A549 (cell line): ENCODE measurements around the gene DCXR. TPM values are rescaled to one million over a fixed set of nuclear protein-coding genes. Genes with fewer than 3 reads are reported as not detected.
A peak's percentile ranks its signal among the peaks of the same experiment; 100 is the strongest.

Source experiments
- ATAC-seq, 2 experiments: fragments of 200-7000 bp in 1 of 2; fragments of >200 bp in 1 of 2; cut with Nextera tagmentation in 1 of 2; cut with Tn5 transposase in 1 of 2; 3 replicates each; pipeline versions ENCODE4 v1.8.0 to v1.9.1; 2018 to 2020; ENCODE audit warnings: mild to moderate bottlenecking in 1 of 2, moderate library complexity in 1 of 2
- CTCF ChIA-PET: fragments of 300-600 bp; sonication (Branson Sonifier 250); formaldehyde crosslinking; extraction: SDS; loops from one replicate; lab custom pipeline; 2021; ENCODE audit warnings: antibody characterized with exemption, inconsistent platforms; lab: Yijun Ruan, JAX
- POLR2A ChIA-PET: fragments of 350-600 bp; formaldehyde crosslinking; extraction: SDS; loops from one replicate; lab custom pipeline; 2021; ENCODE audit warnings: antibody characterized with exemption, inconsistent platforms; lab: Yijun Ruan, JAX
- DNase-seq, 2 experiments: peaks; one replicate each; pipeline versions ENCODE4 v3.0.0 to v3.0.0-alpha.2; 2011 to 2016; ENCODE audit warnings: low read depth in 1 of 2, low spot score in 1 of 2
- FAIRE-seq: peaks from 2 replicates; lab custom pipeline; 2011; peaks lifted over from hg19 to GRCh38; lab: Jason Lieb, UNC
- H3K27ac ChIP-seq, 2 experiments: fragments of >200 bp; sonication (Bioruptor Twin); formaldehyde crosslinking; 3 replicates each; pipeline ENCODE4 v1.5.1; 2016 to 2017
- H3K4me1 ChIP-seq: fragments of >200 bp; sonication (Bioruptor Twin); formaldehyde crosslinking; 3 replicates; pipeline ENCODE4 v1.6.1; 2016
- H3K4me2 ChIP-seq: fragments of >200 bp; sonication (Bioruptor Twin); formaldehyde crosslinking; 3 replicates; pipeline ENCODE4 v1.6.1; 2016
- H3K4me3 ChIP-seq: fragments of >200 bp; sonication (Bioruptor Twin); formaldehyde crosslinking; 3 replicates; pipeline ENCODE4 v1.5.1; 2016
- H3K9me3 ChIP-seq: fragments of >200 bp; sonication (Bioruptor Twin); formaldehyde crosslinking; 3 replicates; pipeline ENCODE4 v1.6.1; 2016
- CBX2 ChIP-seq: fragments of 200-600 bp; sonication (generic); IDR thresholded peaks from 2 replicates; pipeline ENCODE4 v1.6.1; 2016; ENCODE audit warnings: low read depth, mild to moderate bottlenecking, borderline replicate concordance
- CBX8 ChIP-seq: fragments of 200-600 bp; sonication (generic); IDR thresholded peaks from 2 replicates; pipeline ENCODE4 v1.6.1; 2016
- CEBPB ChIP-seq, 2 experiments: fragments of >200 bp in 1 of 2; sonication (Bioruptor Twin) in 1 of 2; formaldehyde crosslinking in 1 of 2; IDR thresholded peaks; 2 replicates each; pipeline ENCODE4 v1.6.1; 2012 to 2016
- CHD2 ChIP-seq: fragments of 150-350 bp; IDR thresholded peaks from 2 replicates; pipeline ENCODE4 v1.6.1; 2014; ENCODE audit warnings: low read length; ENCODE audit not compliant: partially characterized antibody
- CHD4 ChIP-seq: fragments of 200-600 bp; sonication (generic); IDR thresholded peaks from 2 replicates; pipeline ENCODE4 v1.6.1; 2016; ENCODE audit warnings: antibody characterized with exemption, mild to moderate bottlenecking, borderline replicate concordance
- EHMT2 ChIP-seq: fragments of 200-600 bp; sonication (generic); IDR thresholded peaks from 2 replicates; pipeline ENCODE4 v1.6.1; 2016; ENCODE audit warnings: antibody characterized with exemption, low read depth, mild to moderate bottlenecking, moderate library complexity
- ESRRA ChIP-seq: fragments of 150-350 bp; IDR thresholded peaks from 2 replicates; pipeline ENCODE4 v1.6.1; 2014; ENCODE audit warnings: mild to moderate bottlenecking, low read length, borderline replicate concordance
- FOXS1 ChIP-seq: fragments of 250-450 bp; sonication (Bioruptor Pico); IDR thresholded peaks from 2 replicates; pipeline ENCODE4 v1.5.0; 2020; ENCODE audit warnings: mild to moderate bottlenecking, moderate library complexity
- GATA3 ChIP-seq: IDR thresholded peaks from 2 replicates; pipeline ENCODE4 v1.6.1; 2012; ENCODE audit warnings: borderline replicate concordance
- HDAC2 ChIP-seq: fragments of 200-600 bp; sonication (generic); IDR thresholded peaks from 2 replicates; pipeline ENCODE4 v1.6.1; 2016
- HOXB5 ChIP-seq: fragments of 250-450 bp; sonication (Bioruptor Pico); IDR thresholded peaks from 2 replicates; pipeline ENCODE4 v1.5.0; 2020; ENCODE audit warnings: mild to moderate bottlenecking, moderate library complexity
- KDM1A ChIP-seq: fragments of 200-600 bp; sonication (generic); IDR thresholded peaks from 2 replicates; pipeline ENCODE4 v1.6.1; 2016; ENCODE audit warnings: low read depth, mild to moderate bottlenecking
- KDM5A ChIP-seq: fragments of 200-600 bp; sonication (generic); IDR thresholded peaks from 2 replicates; pipeline ENCODE4 v1.6.1; 2016; ENCODE audit warnings: antibody characterized with exemption, mild to moderate bottlenecking
- MYC ChIP-seq: IDR thresholded peaks from 2 replicates; pipeline ENCODE4 v1.6.1; 2012; ENCODE audit warnings: mild to moderate bottlenecking, inconsistent platforms, low read length, improper control_type of control experiment, borderline replicate concordance
- PHF8 ChIP-seq: fragments of 200-600 bp; sonication (generic); IDR thresholded peaks from 2 replicates; pipeline ENCODE4 v1.6.1; 2016; ENCODE audit warnings: low read depth, mild to moderate bottlenecking, antibody characterized with exemption, moderate library complexity, borderline replicate concordance
- POLR2A ChIP-seq: IDR thresholded peaks from 2 replicates; pipeline ENCODE4 v1.6.1; 2012; ENCODE audit warnings: mild to moderate bottlenecking, low read length
- RAD21 ChIP-seq, 2 experiments: fragments of >200 bp in 1 of 2; sonication (Bioruptor Twin) in 1 of 2; formaldehyde crosslinking in 1 of 2; IDR thresholded peaks in 1 of 2; conservative IDR thresholded peaks in 1 of 2; 2 replicates in 1 of 2; 3 replicates in 1 of 2; pipeline ENCODE4 v1.6.1; 2012 to 2018; ENCODE audit warnings: inconsistent platforms in 1 of 2
- RFX5 ChIP-seq: fragments of 450-650 bp; IDR thresholded peaks from 2 replicates; pipeline ENCODE4 v1.7.1; 2014; ENCODE audit warnings: antibody characterized with exemption, mild to moderate bottlenecking, moderate library complexity
- TP53 ChIP-seq: fragments of 250-450 bp; sonication (Bioruptor Pico); IDR thresholded peaks from 2 replicates; pipeline ENCODE4 v1.5.0; 2021; ENCODE audit warnings: mild to moderate bottlenecking, moderate library complexity
- ZC3H11A ChIP-seq: fragments of 450-650 bp; IDR thresholded peaks from 2 replicates; pipeline ENCODE4 v1.6.1; 2014; ENCODE audit warnings: antibody characterized with exemption, mild to moderate bottlenecking
- ZNF302 ChIP-seq: fragments of 250-450 bp; sonication (Bioruptor Pico); IDR thresholded peaks from 2 replicates; pipeline ENCODE4 v1.9.0; 2021; ENCODE audit warnings: inconsistent platforms, mild to moderate bottlenecking, moderate library complexity
- WGBS: methylation state at CpG from one replicate; pipeline ENCODE4 v1.1.6; 2017; ENCODE audit errors: missing lambda C conversion rate; 5-methylcytosine and 5-hydroxymethylcytosine counted together
- polyA plus RNA-seq, 4 experiments: library from polyadenylated mRNA; depleted of rRNA in 3 of 4; stranded (reverse); fragments of >200 nt; fragmentation: RNase III in 1 of 4; extraction: RNeasy Plus Mini Kit Qiagen cat#74134 plus additional on column Dnase treatment in 1 of 4; gene quantifications; 2 replicates in 3 of 4; 3 replicates in 1 of 4; pipeline ENCODE4 v1.2.3, GENCODE V29; 2011 to 2017
- TF ChIP-seq, protein P1 (sequence below): IDR thresholded peaks from 2 replicates; pipeline ENCODE4 v1.6.1; 2012; ENCODE audit warnings: low read depth, borderline replicate concordance
- TF ChIP-seq, protein P2 (sequence below): fragments of 200-600 bp; sonication (generic); IDR thresholded peaks from 2 replicates; pipeline ENCODE4 v1.6.1; 2016; ENCODE audit warnings: antibody characterized with exemption, mild to moderate bottlenecking, moderate library complexity
- TF ChIP-seq, protein P3 (sequence below): fragments of 450-650 bp; IDR thresholded peaks from 2 replicates; pipeline ENCODE4 v1.6.1; 2014; ENCODE audit warnings: antibody characterized with exemption

Gene DCXR
- polyA plus RNA-seq, 2 of the 4 experiments (the other 2 are of a cell fraction) = 39.3 to 70.7 TPM

GRCh38 chr17:82081966-82082365 lies 44.5 kb upstream of the DCXR start (continued):
- TF ChIP-seq GATA3 (no peak), ZC3H11A (no peak), KDM5A (no peak), CBX2 (no peak)

DNA sequence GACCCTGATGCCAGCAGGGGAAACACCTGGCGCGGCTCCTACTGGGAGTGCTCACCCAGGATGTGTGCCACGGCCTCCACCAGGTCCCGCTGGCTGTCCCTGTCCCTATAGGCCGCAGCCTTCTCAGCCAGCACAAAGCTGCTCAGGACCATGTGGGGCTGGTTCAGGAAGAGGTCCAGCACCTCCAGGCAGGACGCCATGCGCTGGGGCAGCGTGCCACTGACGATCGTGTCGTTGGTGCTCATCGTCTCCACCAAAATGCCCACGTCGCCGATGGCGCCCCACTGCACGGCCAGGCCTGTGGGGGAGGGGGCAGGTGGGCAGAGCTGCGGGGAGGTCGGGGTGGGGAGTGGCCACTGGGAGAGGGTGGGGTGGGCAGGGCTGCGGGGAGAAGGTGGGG lies 44.0 kb upstream of the DCXR start:
- 96% methylated on average over 13 of the region's 20 CpGs for WGBS
- no peak overlapping the region for H3K4me3 ChIP-seq
- DNase-seq (no peak), ATAC-seq (no peak), FAIRE-seq (no peak)
- H3K4me1 ChIP-seq = no peaks in the 10 kb centered on the region
- H3K4me2 ChIP-seq = no peak overlapping the region
- no peaks in the 10 kb centered on the region for H3K9me3 ChIP-seq
- H3K27ac ChIP-seq = no peak overlapping the region
- ChIA-PET CTCF (interaction anchor here (0.8 to 3.4 kb wide), 5 partner anchors 15 to 51 kb away, joined by 3 to 21 read pairs (median 3); partner anchors contain the start of gene RAC3), POLR2A (interaction anchor here (0.6 kb wide), 1 partner anchor 11 kb away, joined by 7 read pairs; no protein-coding TSS in a partner anchor)
- TF ChIP-seq TP53 (no peak), ESRRA (no peak), RFX5 (no peak), CBX2 (no peak)

- no peak overlapping the region for H3K4me2 ChIP-seq
- no peak overlapping the region for H3K4me3 ChIP-seq
- no peak for FAIRE-seq
- DNase-seq = no peak
- WGBS = 95% methylated on average over 43 of the region's 44 CpGs
- no peaks in the 10 kb centered on the region for H3K9me3 ChIP-seq
- POLR2A ChIA-PET = interaction anchor here (0.9 kb wide), 1 partner anchor 18 kb away, joined by 3 read pairs; no protein-coding TSS in a partner anchor
- peak; percentile 0 to 1; a peak in 1 of 6 replicates for ATAC-seq
- TF ChIP-seq RAD21 (conservative IDR thresholded peaks at IDR 0.05 in 1 of 2, IDR thresholded peaks at IDR 0.05 in 1 of 2) (no peak), ZNF302 (CRISPR knock-in tag) (no peak), CEBPB (IDR thresholded peaks at IDR 0.05) (no peak), CHD4 (no peak), CHD2 (no peak), KDM1A (no peak), HDAC2 (no peak), FOXS1 (no peak), POLR2A (no peak), CBX8 (no peak), EHMT2 (no peak), PHF8 (no peak), MYC (no peak), HOXB5 (CRISPR knock-in tag) (no peak)
- TF ChIP-seq, protein P1, sequence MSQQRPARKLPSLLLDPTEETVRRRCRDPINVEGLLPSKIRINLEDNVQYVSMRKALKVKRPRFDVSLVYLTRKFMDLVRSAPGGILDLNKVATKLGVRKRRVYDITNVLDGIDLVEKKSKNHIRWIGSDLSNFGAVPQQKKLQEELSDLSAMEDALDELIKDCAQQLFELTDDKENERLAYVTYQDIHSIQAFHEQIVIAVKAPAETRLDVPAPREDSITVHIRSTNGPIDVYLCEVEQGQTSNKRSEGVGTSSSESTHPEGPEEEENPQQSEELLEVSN = no peak
- TF ChIP-seq, protein P2, sequence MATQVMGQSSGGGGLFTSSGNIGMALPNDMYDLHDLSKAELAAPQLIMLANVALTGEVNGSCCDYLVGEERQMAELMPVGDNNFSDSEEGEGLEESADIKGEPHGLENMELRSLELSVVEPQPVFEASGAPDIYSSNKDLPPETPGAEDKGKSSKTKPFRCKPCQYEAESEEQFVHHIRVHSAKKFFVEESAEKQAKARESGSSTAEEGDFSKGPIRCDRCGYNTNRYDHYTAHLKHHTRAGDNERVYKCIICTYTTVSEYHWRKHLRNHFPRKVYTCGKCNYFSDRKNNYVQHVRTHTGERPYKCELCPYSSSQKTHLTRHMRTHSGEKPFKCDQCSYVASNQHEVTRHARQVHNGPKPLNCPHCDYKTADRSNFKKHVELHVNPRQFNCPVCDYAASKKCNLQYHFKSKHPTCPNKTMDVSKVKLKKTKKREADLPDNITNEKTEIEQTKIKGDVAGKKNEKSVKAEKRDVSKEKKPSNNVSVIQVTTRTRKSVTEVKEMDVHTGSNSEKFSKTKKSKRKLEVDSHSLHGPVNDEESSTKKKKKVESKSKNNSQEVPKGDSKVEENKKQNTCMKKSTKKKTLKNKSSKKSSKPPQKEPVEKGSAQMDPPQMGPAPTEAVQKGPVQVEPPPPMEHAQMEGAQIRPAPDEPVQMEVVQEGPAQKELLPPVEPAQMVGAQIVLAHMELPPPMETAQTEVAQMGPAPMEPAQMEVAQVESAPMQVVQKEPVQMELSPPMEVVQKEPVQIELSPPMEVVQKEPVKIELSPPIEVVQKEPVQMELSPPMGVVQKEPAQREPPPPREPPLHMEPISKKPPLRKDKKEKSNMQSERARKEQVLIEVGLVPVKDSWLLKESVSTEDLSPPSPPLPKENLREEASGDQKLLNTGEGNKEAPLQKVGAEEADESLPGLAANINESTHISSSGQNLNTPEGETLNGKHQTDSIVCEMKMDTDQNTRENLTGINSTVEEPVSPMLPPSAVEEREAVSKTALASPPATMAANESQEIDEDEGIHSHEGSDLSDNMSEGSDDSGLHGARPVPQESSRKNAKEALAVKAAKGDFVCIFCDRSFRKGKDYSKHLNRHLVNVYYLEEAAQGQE = no peak
- TF ChIP-seq, protein P3, sequence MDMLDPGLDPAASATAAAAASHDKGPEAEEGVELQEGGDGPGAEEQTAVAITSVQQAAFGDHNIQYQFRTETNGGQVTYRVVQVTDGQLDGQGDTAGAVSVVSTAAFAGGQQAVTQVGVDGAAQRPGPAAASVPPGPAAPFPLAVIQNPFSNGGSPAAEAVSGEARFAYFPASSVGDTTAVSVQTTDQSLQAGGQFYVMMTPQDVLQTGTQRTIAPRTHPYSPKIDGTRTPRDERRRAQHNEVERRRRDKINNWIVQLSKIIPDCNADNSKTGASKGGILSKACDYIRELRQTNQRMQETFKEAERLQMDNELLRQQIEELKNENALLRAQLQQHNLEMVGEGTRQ = no peak
- H3K4me1 ChIP-seq = no peaks in the 10 kb centered on the region
- no peak overlapping the region for H3K27ac ChIP-seq
- CTCF ChIA-PET = interaction anchor here (0.7 to 3.4 kb wide), 8 partner anchors 8 to 61 kb away, joined by 3 to 21 read pairs (median 3); partner anchors contain the start of genes DCXR, FASN and RAC3
These were observed 43.4 kb upstream of the DCXR start for GRCh38 chr17:82080789-82081464.
